Esophagus muscularis mucosa (tissue), 4 donors: ENCODE data around the gene CAMTA1. TPM values are rescaled to one million over a fixed set of nuclear protein-coding genes. Genes with fewer than 3 reads are reported as not detected.

ENCODE experiments used
- DNase-seq: peaks from one replicate; pipeline ENCODE4 v3.0.0-alpha.2; 2017; ENCODE audit errors: extremely low spot score
- H3K27ac ChIP-seq, 4 donors: fragments of 200-600 bp; sonication (generic); replicated peaks in 1 of 4; 1 replicate in 3 of 4; 2 replicates in 1 of 4; pipeline ENCODE4 v1.5.1; 2016 to 2019; ENCODE audit warnings: mild to moderate bottlenecking in 1 of 4
- H3K27me3 ChIP-seq, 4 donors: fragments of 200-600 bp; sonication (generic); one replicate each; pipeline versions ENCODE4 v1.5.1 to v1.6.0; 2016 to 2019
- H3K36me3 ChIP-seq, 4 donors: fragments of 200-600 bp; sonication (generic); one replicate each; pipeline ENCODE4 v1.5.1; 2016 to 2019
- H3K4me1 ChIP-seq, 4 donors: fragments of 200-600 bp; sonication (generic); one replicate each; pipeline ENCODE4 v1.5.1; 2016 to 2019
- H3K4me3 ChIP-seq, 4 donors: fragments of 200-600 bp; sonication (generic); 1 replicate in 2 of 4; 2 replicates in 2 of 4; pipeline ENCODE4 v1.5.1; 2016 to 2019; ENCODE audit warnings: mild to moderate bottlenecking in 4 of 4, moderate library complexity in 1 of 4
- H3K9me3 ChIP-seq, 4 donors: fragments of 200-600 bp; sonication (generic); 1 replicate in 3 of 4; 2 replicates in 1 of 4; pipeline ENCODE4 v1.5.1; 2016 to 2019
- EP300 ChIP-seq: sonication (generic); formaldehyde crosslinking; IDR thresholded peaks from one replicate; pipeline ENCODE4 v1.6.1; 2017; ENCODE audit warnings: antibody characterized with exemption
- POLR2A ChIP-seq: fragments of 450-650 bp; IDR thresholded peaks from one replicate; pipeline ENCODE4 v1.6.1; 2017; ENCODE audit warnings: antibody characterized with exemption, moderate library complexity, mild to moderate bottlenecking, low read depth
- POLR2AphosphoS5 ChIP-seq, 2 donors: sonication (generic); formaldehyde crosslinking; IDR thresholded peaks; one replicate each; pipeline ENCODE4 v1.6.1; 2017; ENCODE audit warnings: antibody characterized with exemption in 2 of 2
- WGBS: methylation state at CpG from one replicate; pipeline ENCODE4 v1.1.5; 2018; 5-methylcytosine and 5-hydroxymethylcytosine counted together
- intact Hi-C: fragments of 100-400 bp; cut with DNase I; formaldehyde crosslinking; loops from one replicate; pipeline ENCODE4 v1.15.1; 2023
- total RNA-seq, 4 donors: library from RNA; depleted of rRNA; stranded (reverse); fragments of >200 nt; gene quantifications; one replicate each; pipeline versions ENCODE4 v1.1.0 to v1.2.1, GENCODE V29; 2016
- TF ChIP-seq, protein P1 (sequence below), 3 experiments: fragments of 200-600 bp in 2 of 3; fragments of 450-650 bp in 1 of 3; sonication (generic) in 2 of 3; IDR thresholded peaks; one replicate each; pipeline ENCODE4 v1.5.1; 2017 to 2019; ENCODE audit warnings: antibody characterized with exemption in 3 of 3, mild to moderate bottlenecking in 2 of 3, moderate library complexity in 1 of 3

CAMTA1 gene
- total RNA-seq, 4 donors from 2014 or later: 109 to 226 (median 139) TPM

DNA sequence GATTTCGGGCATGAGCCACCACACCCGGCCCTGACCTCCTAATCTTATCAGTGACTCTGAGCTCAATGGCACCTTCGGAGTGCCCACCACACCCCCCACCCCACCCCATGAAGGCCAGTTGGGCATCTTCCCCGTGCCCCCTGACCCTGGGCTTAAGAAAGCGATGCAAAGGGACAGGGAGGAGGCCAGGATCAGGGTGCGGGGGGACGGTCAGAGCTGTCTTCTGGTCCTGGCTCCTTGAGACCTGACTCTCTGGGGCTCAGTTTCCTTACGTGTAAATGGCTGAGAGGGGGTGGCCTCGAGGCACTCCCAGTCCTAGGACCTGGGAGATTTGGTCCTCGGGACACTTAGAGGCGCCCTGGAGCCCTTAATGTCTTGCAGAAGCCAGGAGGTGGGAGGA lies 881.9 kb downstream of the CAMTA1 start:
- H3K27me3 ChIP-seq: peaks cover 0 to 7% (median 0%) of the 10 kb centered on the region in 4 donors
- H3K4me3 ChIP-seq: no peak overlapping the region
- DNase-seq: no peak
- H3K27ac ChIP-seq: no peak overlapping the region
- intact Hi-C loops: loop anchor here (1.0 kb wide), 1 partner anchor 85 kb away; no protein-coding TSS in a partner anchor
- H3K4me1 ChIP-seq: peaks cover 7 to 30% (median 20%) of the 10 kb centered on the region in 4 donors
- 64% methylated on average over 9 of the region's 11 CpGs for WGBS
- no peaks in the 10 kb centered on the region for H3K9me3 ChIP-seq
- no peaks in the 10 kb centered on the region for H3K36me3 ChIP-seq
- TF ChIP-seq POLR2A (no peak), EP300 (no peak), POLR2AphosphoS5 (IDR thresholded peaks at IDR 0.05) (no peak)
- TF ChIP-seq, protein P1, sequence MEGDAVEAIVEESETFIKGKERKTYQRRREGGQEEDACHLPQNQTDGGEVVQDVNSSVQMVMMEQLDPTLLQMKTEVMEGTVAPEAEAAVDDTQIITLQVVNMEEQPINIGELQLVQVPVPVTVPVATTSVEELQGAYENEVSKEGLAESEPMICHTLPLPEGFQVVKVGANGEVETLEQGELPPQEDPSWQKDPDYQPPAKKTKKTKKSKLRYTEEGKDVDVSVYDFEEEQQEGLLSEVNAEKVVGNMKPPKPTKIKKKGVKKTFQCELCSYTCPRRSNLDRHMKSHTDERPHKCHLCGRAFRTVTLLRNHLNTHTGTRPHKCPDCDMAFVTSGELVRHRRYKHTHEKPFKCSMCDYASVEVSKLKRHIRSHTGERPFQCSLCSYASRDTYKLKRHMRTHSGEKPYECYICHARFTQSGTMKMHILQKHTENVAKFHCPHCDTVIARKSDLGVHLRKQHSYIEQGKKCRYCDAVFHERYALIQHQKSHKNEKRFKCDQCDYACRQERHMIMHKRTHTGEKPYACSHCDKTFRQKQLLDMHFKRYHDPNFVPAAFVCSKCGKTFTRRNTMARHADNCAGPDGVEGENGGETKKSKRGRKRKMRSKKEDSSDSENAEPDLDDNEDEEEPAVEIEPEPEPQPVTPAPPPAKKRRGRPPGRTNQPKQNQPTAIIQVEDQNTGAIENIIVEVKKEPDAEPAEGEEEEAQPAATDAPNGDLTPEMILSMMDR (IDR thresholded peaks at IDR 0.05): no peak

DNA sequence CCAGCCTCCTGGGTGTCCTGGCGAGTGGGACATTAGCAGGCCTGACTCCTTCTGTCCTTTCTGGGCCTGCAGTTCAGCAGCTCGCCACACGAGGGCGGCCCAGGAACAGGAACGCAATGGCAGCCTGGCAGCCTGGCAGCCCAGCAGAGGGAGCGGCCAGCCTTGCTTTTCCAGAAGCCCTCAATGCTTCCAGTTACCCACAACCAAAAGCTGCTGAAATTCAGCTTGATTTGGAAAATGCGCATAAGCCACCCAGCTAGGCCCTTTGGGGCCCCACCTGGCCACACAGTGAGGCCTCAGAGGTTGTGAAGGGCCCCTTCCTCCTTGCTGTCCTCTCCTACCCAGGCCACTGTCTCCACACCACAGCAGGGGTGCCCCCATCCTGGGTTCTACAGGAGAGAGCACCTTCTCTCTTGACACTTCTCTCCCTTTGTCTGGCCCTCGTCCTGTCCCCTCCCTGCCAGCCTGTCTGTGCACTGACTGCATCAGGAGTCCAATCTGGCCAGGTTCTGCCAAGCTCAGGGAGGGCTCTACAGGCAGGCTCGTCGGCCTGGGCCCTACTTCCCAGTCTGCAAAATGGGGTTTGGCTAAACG lies 882.5 kb downstream of the CAMTA1 start:
- peak overlapping the region in 1 of 4 donors; percentile 45 for H3K27ac ChIP-seq
- H3K27me3 ChIP-seq: peaks cover 0 to 7% (median 0%) of the 10 kb centered on the region in 4 donors
- peaks cover 7 to 30% (median 20%) of the 10 kb centered on the region in 4 donors for H3K4me1 ChIP-seq
- H3K36me3 ChIP-seq: no peaks in the 10 kb centered on the region
- 34% methylated on average over 6 of the region's 11 CpGs for WGBS
- intact Hi-C loops: loop anchor here (1.0 to 2.0 kb wide), 2 partner anchors 85 to 235 kb away; no protein-coding TSS in a partner anchor
- TF ChIP-seq, protein P1 (IDR thresholded peaks at IDR 0.05): peak in 2 of 3 experiments; percentile 100
- TF ChIP-seq EP300: no peak
- TF ChIP-seq POLR2AphosphoS5 (IDR thresholded peaks at IDR 0.05): peak in 1 of 2 donors; percentile 75
- no peak for TF ChIP-seq POLR2A
- H3K9me3 ChIP-seq: no peaks in the 10 kb centered on the region
- peak; percentile 98 for DNase-seq
- H3K4me3 ChIP-seq: no peak overlapping the region

DNA sequence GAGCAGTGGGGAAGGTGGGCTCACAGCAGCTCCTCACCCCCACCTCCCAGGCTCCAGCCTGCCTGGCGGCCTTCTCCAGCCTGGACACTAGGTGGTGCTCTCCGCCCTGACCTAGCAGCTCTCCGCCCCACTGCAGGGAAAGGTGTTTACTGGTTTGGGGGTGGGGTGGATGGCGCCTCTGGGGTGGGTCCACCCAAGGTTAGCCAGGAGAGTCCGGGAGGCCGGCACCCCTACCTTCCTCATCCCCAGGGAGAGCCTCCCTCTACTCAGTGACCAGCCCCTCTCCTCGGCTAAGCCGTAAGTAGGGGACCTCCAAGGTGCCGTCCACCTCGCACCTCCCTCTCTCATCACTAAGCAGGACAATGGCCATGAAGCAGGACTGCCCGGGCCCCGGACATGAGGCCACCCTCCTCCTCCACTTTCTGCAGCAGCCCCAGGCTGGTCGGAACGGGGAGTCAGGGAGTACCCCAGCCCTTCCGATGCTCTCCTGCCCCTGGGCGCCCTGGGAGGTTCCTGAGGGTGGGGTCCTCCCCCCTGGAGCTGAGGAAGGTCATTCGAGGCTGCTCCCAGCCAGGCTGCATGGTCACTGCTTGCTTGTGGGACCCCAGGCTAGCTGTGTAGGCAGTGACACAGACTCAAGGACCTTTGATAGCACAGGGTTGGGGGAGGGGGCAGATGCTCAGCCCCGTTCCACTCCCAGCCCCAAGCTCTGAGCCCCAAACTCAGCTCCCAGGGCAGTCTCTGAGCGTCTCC lies 884.5 kb downstream of the CAMTA1 start:
- Histone ChIP-seq H3K4me3 (peak overlapping the region; percentile 23 to 43 (median 30)), H3K27ac (no peak overlapping the region), H3K36me3 (no peaks in the 10 kb centered on the region), H3K27me3 (peaks cover 0 to 7% (median 0%) of the 10 kb centered on the region in 4 donors), H3K9me3 (no peaks in the 10 kb centered on the region), H3K4me1 (peaks cover 7 to 30% (median 20%) of the 10 kb centered on the region in 4 donors)
- no peak for DNase-seq
- TF ChIP-seq POLR2AphosphoS5 (IDR thresholded peaks at IDR 0.05) (no peak), POLR2A (no peak), EP300 (no peak)
- TF ChIP-seq, protein P1 (IDR thresholded peaks at IDR 0.05): peak; percentile 67 to 90 (median 76)
- intact Hi-C loops: loop anchor here (2.0 kb wide), 1 partner anchor 233 kb away; no protein-coding TSS in a partner anchor
- 22% methylated on average over 9 of the region's 19 CpGs for WGBS

DNA sequence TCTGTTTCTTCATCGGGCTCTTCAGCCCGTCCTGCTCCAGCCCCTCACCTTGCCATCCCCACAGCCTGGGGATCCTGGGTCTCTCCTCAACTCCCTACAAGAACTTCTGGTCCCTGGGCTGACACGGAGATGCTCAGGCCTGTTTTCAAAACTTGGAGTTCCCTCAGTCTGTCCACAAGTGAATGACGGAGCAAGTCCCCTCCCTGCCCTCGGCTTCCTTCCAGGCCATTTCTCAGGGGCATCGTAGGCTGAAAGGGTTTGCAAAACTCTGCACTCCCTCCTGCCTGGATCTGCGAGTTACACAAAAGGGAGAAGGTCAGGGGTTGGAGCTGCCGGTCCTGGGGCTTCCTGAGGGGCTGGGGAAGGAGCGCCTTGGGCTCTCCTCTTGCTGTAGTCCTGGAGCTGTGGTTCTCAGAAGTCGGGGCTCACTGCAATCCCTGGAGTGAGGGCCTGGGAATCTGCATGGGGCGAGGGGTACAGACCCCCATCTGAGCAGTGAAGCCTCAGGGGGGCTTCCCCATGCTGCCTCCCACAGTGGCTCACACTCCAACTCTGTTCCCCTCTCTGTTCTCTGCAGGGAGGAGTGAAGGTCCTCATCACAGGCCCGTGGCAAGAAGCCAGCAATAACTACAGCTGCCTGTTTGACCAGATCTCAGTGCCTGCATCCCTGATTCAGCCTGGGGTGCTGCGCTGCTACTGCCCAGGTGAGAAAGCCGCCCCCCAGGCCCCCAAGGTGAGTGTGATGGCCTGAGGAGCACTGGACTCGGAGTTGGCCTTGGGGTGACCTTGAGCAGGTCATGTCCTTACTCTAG lies 885.3 kb downstream of the CAMTA1 start:
- intact Hi-C loops: no loop called here
- 66% methylated on average over 13 of the region's 15 CpGs for WGBS
- H3K9me3 ChIP-seq: no peaks in the 10 kb centered on the region
- H3K27me3 ChIP-seq: peaks cover 0 to 7% (median 0%) of the 10 kb centered on the region in 4 donors
- H3K4me3 ChIP-seq: no peak overlapping the region
- peaks cover 7 to 30% (median 20%) of the 10 kb centered on the region in 4 donors for H3K4me1 ChIP-seq
- no peaks in the 10 kb centered on the region for H3K36me3 ChIP-seq
- H3K27ac ChIP-seq: no peak overlapping the region
- DNase-seq: no peak
- no peak for TF ChIP-seq POLR2A
- TF ChIP-seq, protein P1 (IDR thresholded peaks at IDR 0.05): no peak
